NCI-H1930 (cell line): ENCODE results near the gene TMEM51.
"Not testable (repeated sequence)": the region's sequence is repeated elsewhere in the genome, so short reads cannot be mapped to it uniquely, and the experiment has no call there.

ENCODE experiments used
- DNase-seq, 2 experiments: peaks; one replicate each; lab custom pipeline; 2025; lab: John Stamatoyannopoulos, UW

TMEM51 gene

GRCh38 chr1:15154480-15155036 lies 1.0 kb downstream of the TMEM51 start:
- no peak for DNase-seq

- DNase-seq: no peak
Measured at GRCh38 chr1:15155191-15155590, 1.6 kb downstream of the TMEM51 start.

- no peak for DNase-seq
Measured at GRCh38 chr1:15155888-15156741, 2.6 kb downstream of the TMEM51 start.

- no peak for DNase-seq
Measured at GRCh38 chr1:15156807-15157380, 3.3 kb downstream of the TMEM51 start.

- DNase-seq: no peak
Measured at GRCh38 chr1:15157524-15158399, 4.2 kb downstream of the TMEM51 start.

- no peak for DNase-seq
Measured at GRCh38 chr1:15158506-15159165, 5.1 kb downstream of the TMEM51 start.

- no peak for DNase-seq
Measured at GRCh38 chr1:15159166-15159555, 5.6 kb downstream of the TMEM51 start.

- no peak for DNase-seq
Measured at GRCh38 chr1:15160626-15161025, 7.1 kb downstream of the TMEM51 start.

- DNase-seq: no peak
Measured at GRCh38 chr1:15167386-15167785, 13.8 kb downstream of the TMEM51 start.

- DNase-seq: no peak
Measured at GRCh38 chr1:15168479-15168878, 14.9 kb downstream of the TMEM51 start.

GRCh38 chr1:15170071-15170470 lies 16.5 kb downstream of the TMEM51 start:
- no peak for DNase-seq

- no peak for DNase-seq
Measured at GRCh38 chr1:15171271-15171908, 17.8 kb downstream of the TMEM51 start.

GRCh38 chr1:15172405-15173259 lies 19.1 kb downstream of the TMEM51 start:
- no peak for DNase-seq

- no peak for DNase-seq
Measured at GRCh38 chr1:15173863-15174614, 20.5 kb downstream of the TMEM51 start.

- no peak for DNase-seq
Measured at GRCh38 chr1:15174615-15174983, 21.1 kb downstream of the TMEM51 start.

- not testable (repeated sequence) for DNase-seq
Measured at GRCh38 chr1:15175324-15176094, 22.0 kb downstream of the TMEM51 start.

GRCh38 chr1:15176120-15176519 lies 22.6 kb downstream of the TMEM51 start:
- DNase-seq: no peak

GRCh38 chr1:15176898-15177665 lies 23.5 kb downstream of the TMEM51 start:
- no peak for DNase-seq
